B cell (primary cell): Measurements from ENCODE around the gene TLE2.

Experiments
- CTCF ChIP-seq: fragments of 200-600 bp; IDR thresholded peaks from one replicate; pipeline ENCODE4 v1.8.0; 2022; ENCODE audit warnings: antibody characterized with exemption, mild to moderate bottlenecking
- EZH2 ChIP-seq: IDR thresholded peaks from 2 replicates; pipeline ENCODE4 v1.6.1; 2012; ENCODE audit warnings: borderline replicate concordance, low read depth, mild to moderate bottlenecking, moderate library complexity, low read length; ENCODE audit not compliant: insufficient read depth, poor library complexity, severe bottlenecking

GRCh38 chr19:3017923-3018322 is 11.2 kb downstream of the TLE2 start:
- TF ChIP-seq EZH2 (no peak), CTCF (no peak)
